ENCODE measurements around the gene NEURL3. TPM values are rescaled to one million over a fixed set of nuclear protein-coding genes. Genes with fewer than 3 reads are reported as not detected.

Gene NEURL3
- total and polyA plus RNA-seq, 2 of the 8 experiments (the other 6 are each of a cell fraction or from before 2014, with no cell fraction given), result not detected

GRCh38 chr2:96537734-96538486 is 32.8 kb upstream of the NEURL3 start (continued):
- TF ChIP-seq POLR2AphosphoS5 (IDR thresholded peaks at IDR 0.05; ENCODE audit: low read depth, low read length), result no peak

Measured in H1 (cell line).